ENCODE data around the gene PDLIM3. TPM values are rescaled to one million over a fixed set of nuclear protein-coding genes. Genes with fewer than 3 reads are reported as not detected.
"Not testable (repeated sequence)": the region's sequence is repeated elsewhere in the genome, so short reads cannot be mapped to it uniquely, and the experiment has no call there.

PDLIM3 gene
- total RNA-seq, 1 experiment from 2014 or later = 9.5 TPM

GRCh38 chr4:185524888-185525863 lies 10.1 kb downstream of the PDLIM3 start:
- DNase-seq (ENCODE audit: low spot score) = no peak
- in situ Hi-C loops (cut with HindIII; ENCODE audit: low sequenced_read_pairs) = no loop called here

GRCh38 chr4:185523862-185524261 lies 11.4 kb downstream of the PDLIM3 start:
- DNase-seq (ENCODE audit: low spot score) = no peak
- in situ Hi-C loops (cut with HindIII; ENCODE audit: low sequenced_read_pairs) = no loop called here

GRCh38 chr4:185522451-185522850 lies 12.9 kb downstream of the PDLIM3 start:
- in situ Hi-C loops (cut with HindIII; ENCODE audit: low sequenced_read_pairs) = no loop called here
- DNase-seq (ENCODE audit: low spot score) = no peak

GRCh38 chr4:185520119-185520518 lies 15.2 kb downstream of the PDLIM3 start:
- in situ Hi-C loops (cut with HindIII; ENCODE audit: low sequenced_read_pairs) = no loop called here
- no peak for DNase-seq (ENCODE audit: low spot score)

- DNase-seq (ENCODE audit: low spot score) = no peak
- in situ Hi-C loops (cut with HindIII; ENCODE audit: low sequenced_read_pairs) = no loop called here
Measured at GRCh38 chr4:185518494-185518893, 16.8 kb downstream of the PDLIM3 start.

- DNase-seq (ENCODE audit: low spot score) = no peak
- in situ Hi-C loops (cut with HindIII; ENCODE audit: low sequenced_read_pairs) = no loop called here
Measured at GRCh38 chr4:185518069-185518468, 17.2 kb downstream of the PDLIM3 start.

- in situ Hi-C loops (cut with HindIII; ENCODE audit: low sequenced_read_pairs) = no loop called here
- DNase-seq (ENCODE audit: low spot score) = no peak
Measured at GRCh38 chr4:185515248-185515647, 20.1 kb downstream of the PDLIM3 start.

GRCh38 chr4:185514182-185514697 lies 21.1 kb downstream of the PDLIM3 start:
- DNase-seq (ENCODE audit: low spot score) = no peak
- in situ Hi-C loops (cut with HindIII; ENCODE audit: low sequenced_read_pairs) = no loop called here

GRCh38 chr4:185513489-185514181 lies 21.7 kb downstream of the PDLIM3 start:
- in situ Hi-C loops (cut with HindIII; ENCODE audit: low sequenced_read_pairs) = no loop called here
- no peak for DNase-seq (ENCODE audit: low spot score)

- no peak for DNase-seq (ENCODE audit: low spot score)
- in situ Hi-C loops (cut with HindIII; ENCODE audit: low sequenced_read_pairs) = no loop called here
Measured at GRCh38 chr4:185512516-185512915, 22.8 kb downstream of the PDLIM3 start.

- DNase-seq (ENCODE audit: low spot score); in situ Hi-C loops (cut with HindIII; ENCODE audit: low sequenced_read_pairs): not testable (repeated sequence)
Measured at GRCh38 chr4:185511243-185511642, 24.1 kb downstream of the PDLIM3 start.

GRCh38 chr4:185510806-185511205 lies 24.5 kb downstream of the PDLIM3 start:
- no peak for DNase-seq (ENCODE audit: low spot score)
- in situ Hi-C loops (cut with HindIII; ENCODE audit: low sequenced_read_pairs) = no loop called here

GRCh38 chr4:185508181-185508580 lies 27.1 kb downstream of the PDLIM3 start:
- in situ Hi-C loops (cut with HindIII; ENCODE audit: low sequenced_read_pairs) = no loop called here
- no peak for DNase-seq (ENCODE audit: low spot score)

- DNase-seq (ENCODE audit: low spot score) = no peak
- in situ Hi-C loops (cut with HindIII; ENCODE audit: low sequenced_read_pairs) = no loop called here
Measured at GRCh38 chr4:185506422-185506821, 28.9 kb downstream of the PDLIM3 start.

- no peak for DNase-seq (ENCODE audit: low spot score)
- in situ Hi-C loops (cut with HindIII; ENCODE audit: low sequenced_read_pairs) = no loop called here
Measured at GRCh38 chr4:185504098-185505047, 30.9 kb downstream of the PDLIM3 start.

GRCh38 chr4:185502386-185502785 lies 32.9 kb downstream of the PDLIM3 start:
- in situ Hi-C loops (cut with HindIII; ENCODE audit: low sequenced_read_pairs) = no loop called here
- DNase-seq (ENCODE audit: low spot score) = no peak

GRCh38 chr4:185500576-185500975 lies 34.7 kb downstream of the PDLIM3 start:
- in situ Hi-C loops (cut with HindIII; ENCODE audit: low sequenced_read_pairs) = no loop called here
- no peak for DNase-seq (ENCODE audit: low spot score)

- DNase-seq (ENCODE audit: low spot score) = no peak
- in situ Hi-C loops (cut with HindIII; ENCODE audit: low sequenced_read_pairs) = no loop called here
Measured at GRCh38 chr4:185500035-185500434, 35.3 kb downstream of the PDLIM3 start.

GRCh38 chr4:185488650-185489049 lies 46.7 kb downstream of the PDLIM3 start:
- in situ Hi-C loops (cut with HindIII; ENCODE audit: low sequenced_read_pairs) = no loop called here
- DNase-seq (ENCODE audit: low spot score) = no peak

Measured in G401 (cell line).